HepG2 (cell line): Measurements from ENCODE around the gene EZH1. TPM values are rescaled to one million over a fixed set of nuclear protein-coding genes. Genes with fewer than 3 reads are reported as not detected.
A peak's percentile ranks its signal among the peaks of the same experiment; 100 is the strongest.

Experiments
- AGO2 ChIP-seq: fragments of 200-400 bp; formaldehyde crosslinking; optimal IDR thresholded peaks from 2 replicates; pipeline ENCODE3; 2017; ENCODE audit warnings: mild to moderate bottlenecking, low read depth, low read length, moderate library complexity
- BCLAF1 ChIP-seq: fragments of 450-650 bp; IDR thresholded peaks from 2 replicates; pipeline ENCODE4 v1.6.1; 2017; ENCODE audit warnings: mild to moderate bottlenecking
- EEA1 ChIP-seq: sonication (generic); formaldehyde crosslinking; IDR thresholded peaks from 2 replicates; pipeline ENCODE4 v1.5.1; 2020; ENCODE audit warnings: mild to moderate bottlenecking, missing genetic modification reagents, borderline replicate concordance
- ZNF230 ChIP-seq: sonication (generic); formaldehyde crosslinking; IDR thresholded peaks from 2 replicates; pipeline ENCODE4 v1.4.0; 2020; ENCODE audit warnings: mild to moderate bottlenecking, missing genetic modification reagents
- ZNF256 ChIP-seq: sonication (generic); formaldehyde crosslinking; conservative IDR thresholded peaks from 2 replicates; pipeline ENCODE4 v1.4.0; 2020; ENCODE audit warnings: missing genetic modification reagents
- ZNF280D ChIP-seq: sonication (generic); formaldehyde crosslinking; IDR thresholded peaks from 2 replicates; pipeline ENCODE4 v1.5.1; 2020; ENCODE audit warnings: mild to moderate bottlenecking, missing genetic modification reagents
- ZNF3 ChIP-seq: IDR thresholded peaks from 2 replicates; pipeline ENCODE4 v1.7.0; 2017; ENCODE audit warnings: inconsistent platforms
- ZNF788 ChIP-seq: sonication (generic); formaldehyde crosslinking; IDR thresholded peaks from 2 replicates; pipeline ENCODE4 v1.5.0; 2020; ENCODE audit warnings: mild to moderate bottlenecking, missing genetic modification reagents, borderline replicate concordance
- ZSCAN9 ChIP-seq: IDR thresholded peaks from 2 replicates; pipeline ENCODE4 v1.6.1; 2016; ENCODE audit warnings: borderline replicate concordance
- polyA plus RNA-seq, 8 experiments: library from polyadenylated mRNA; depleted of rRNA in 3 of 8; stranded (reverse) in 7 of 8; unstranded in 1 of 8; fragments of >200 nt; fragmentation: Illumina TruSeq in 4 of 8; extraction: Trizol in 4 of 8; gene quantifications; 2 replicates each; pipeline versions ENCODE4 v1.2.1 to v1.2.3, GENCODE V29; 2011 to 2016; ENCODE audit warnings: low read depth in 4 of 8, missing spikeins in 1 of 8, mixed read lengths in 1 of 8; ENCODE audit not compliant: insufficient read depth in 1 of 8
- total RNA-seq, 5 experiments: library from RNA; depleted of rRNA; stranded (reverse); fragments of >200 nt; fragmentation: Illumina TruSeq; extraction: Trizol; gene quantifications; 2 replicates each; pipeline ENCODE4 v1.2.3, GENCODE V29; 2016; ENCODE audit warnings: low read depth in 1 of 5
- TF ChIP-seq, protein P1 (sequence below): sonication (generic); formaldehyde crosslinking; conservative IDR thresholded peaks from 2 replicates; pipeline ENCODE4 v1.8.0; 2022; ENCODE audit warnings: low read depth, missing genetic modification reagents
- TF ChIP-seq, protein P2 (sequence below): sonication (generic); formaldehyde crosslinking; IDR thresholded peaks from 2 replicates; pipeline ENCODE4 v1.5.0; 2020; ENCODE audit warnings: missing genetic modification reagents, mild to moderate bottlenecking, borderline replicate concordance
- TF ChIP-seq, protein P3 (sequence below): sonication (generic); formaldehyde crosslinking; IDR thresholded peaks from 2 replicates; pipeline ENCODE4 v1.4.0; 2020; ENCODE audit warnings: mild to moderate bottlenecking, missing genetic modification reagents
- TF ChIP-seq, protein P4 (sequence below): sonication (generic); formaldehyde crosslinking; IDR thresholded peaks from 2 replicates; pipeline ENCODE4 v1.5.0; 2020; ENCODE audit warnings: mild to moderate bottlenecking, missing genetic modification reagents, borderline replicate concordance

The EZH1 gene
- total and polyA plus RNA-seq, 2 of the 13 experiments (the other 11 are each of a cell fraction or from before 2014, with no cell fraction given), result 11.6 to 24.0 TPM

DNA sequence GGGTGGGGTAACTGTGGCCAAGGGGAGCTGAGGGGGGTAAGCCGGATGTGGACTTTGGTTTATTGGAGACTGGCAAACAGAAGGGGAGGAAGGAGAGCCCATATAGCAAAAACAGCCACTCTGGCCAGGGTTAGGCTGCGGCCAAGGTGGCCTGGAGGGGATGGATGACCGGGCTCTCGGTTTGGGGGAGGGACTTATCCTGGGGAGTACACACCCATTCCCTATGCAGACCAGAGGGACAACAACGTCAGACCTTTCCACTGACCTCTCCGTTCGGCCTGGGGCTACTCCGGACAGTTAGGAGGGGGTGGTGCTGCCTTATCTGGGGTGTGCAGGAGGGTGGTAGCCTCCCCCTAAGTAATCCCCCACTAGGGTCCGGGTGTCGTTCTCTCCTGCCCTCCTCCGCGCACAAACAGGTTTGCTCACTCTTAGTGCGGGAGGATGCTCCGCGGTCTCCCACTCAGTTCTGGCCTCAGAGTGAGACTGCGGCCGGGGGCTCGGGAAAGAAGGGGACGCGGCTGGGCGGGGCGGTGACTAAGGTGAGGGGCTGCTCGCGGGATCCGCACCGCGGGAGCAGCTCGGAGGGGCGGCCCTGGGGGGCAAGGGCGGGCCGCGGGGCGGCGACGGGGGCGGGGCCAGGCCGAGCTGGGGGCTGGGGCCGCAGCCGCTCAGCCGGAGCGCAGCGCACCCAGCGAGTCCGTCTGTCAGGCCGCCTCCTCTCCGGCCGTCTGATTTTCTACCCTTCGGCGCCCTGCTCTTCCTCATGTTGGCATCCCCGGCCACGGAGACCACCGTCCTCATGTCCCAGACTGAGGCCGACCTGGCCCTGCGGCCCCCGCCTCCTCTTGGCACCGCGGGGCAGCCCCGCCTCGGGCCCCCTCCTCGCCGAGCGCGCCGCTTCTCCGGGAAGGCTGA is 35.4 kb upstream of the EZH1 start, which contains the start of gene WNK4 (continued):
- TF ChIP-seq BCLAF1 (no peak), EEA1 (CRISPR knock-in tag) (peak; percentile 7; the same call in 1 of the 2 replicates), ZNF256 (0 out of 2 replicates have a peak, but pooled peaks have one; percentile 25), ZNF3 (CRISPR knock-in tag) (no peak), ZNF788 (CRISPR knock-in tag) (peak; percentile 94; the same call in 1 of the 2 replicates), AGO2 (peak; percentile 98), ZNF230 (peak; percentile 27; the same call in 1 of the 2 replicates), ZNF280D (CRISPR knock-in tag) (peak; percentile 51; the same call in 1 of the 2 replicates), ZSCAN9 (CRISPR knock-in tag) (peak; percentile 97)
- TF ChIP-seq, protein P1, sequence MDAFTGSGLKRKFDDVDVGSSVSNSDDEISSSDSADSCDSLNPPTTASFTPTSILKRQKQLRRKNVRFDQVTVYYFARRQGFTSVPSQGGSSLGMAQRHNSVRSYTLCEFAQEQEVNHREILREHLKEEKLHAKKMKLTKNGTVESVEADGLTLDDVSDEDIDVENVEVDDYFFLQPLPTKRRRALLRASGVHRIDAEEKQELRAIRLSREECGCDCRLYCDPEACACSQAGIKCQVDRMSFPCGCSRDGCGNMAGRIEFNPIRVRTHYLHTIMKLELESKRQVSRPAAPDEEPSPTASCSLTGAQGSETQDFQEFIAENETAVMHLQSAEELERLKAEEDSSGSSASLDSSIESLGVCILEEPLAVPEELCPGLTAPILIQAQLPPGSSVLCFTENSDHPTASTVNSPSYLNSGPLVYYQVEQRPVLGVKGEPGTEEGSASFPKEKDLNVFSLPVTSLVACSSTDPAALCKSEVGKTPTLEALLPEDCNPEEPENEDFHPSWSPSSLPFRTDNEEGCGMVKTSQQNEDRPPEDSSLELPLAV (CRISPR knock-in tag), result peak; percentile 87; the same call in 1 of the 2 replicates
- TF ChIP-seq, protein P2, sequence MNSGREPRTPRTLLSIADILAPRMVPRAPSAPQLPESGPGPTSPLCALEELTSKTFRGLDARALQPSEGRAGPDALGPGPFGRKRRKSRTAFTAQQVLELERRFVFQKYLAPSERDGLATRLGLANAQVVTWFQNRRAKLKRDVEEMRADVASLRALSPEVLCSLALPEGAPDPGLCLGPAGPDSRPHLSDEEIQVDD (CRISPR knock-in tag), result 0 out of 2 replicates have a peak, but pooled peaks have one; percentile 61
- TF ChIP-seq, protein P3, sequence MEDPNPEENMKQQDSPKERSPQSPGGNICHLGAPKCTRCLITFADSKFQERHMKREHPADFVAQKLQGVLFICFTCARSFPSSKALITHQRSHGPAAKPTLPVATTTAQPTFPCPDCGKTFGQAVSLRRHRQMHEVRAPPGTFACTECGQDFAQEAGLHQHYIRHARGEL (CRISPR knock-in tag), result no peak
- TF ChIP-seq, protein P4, sequence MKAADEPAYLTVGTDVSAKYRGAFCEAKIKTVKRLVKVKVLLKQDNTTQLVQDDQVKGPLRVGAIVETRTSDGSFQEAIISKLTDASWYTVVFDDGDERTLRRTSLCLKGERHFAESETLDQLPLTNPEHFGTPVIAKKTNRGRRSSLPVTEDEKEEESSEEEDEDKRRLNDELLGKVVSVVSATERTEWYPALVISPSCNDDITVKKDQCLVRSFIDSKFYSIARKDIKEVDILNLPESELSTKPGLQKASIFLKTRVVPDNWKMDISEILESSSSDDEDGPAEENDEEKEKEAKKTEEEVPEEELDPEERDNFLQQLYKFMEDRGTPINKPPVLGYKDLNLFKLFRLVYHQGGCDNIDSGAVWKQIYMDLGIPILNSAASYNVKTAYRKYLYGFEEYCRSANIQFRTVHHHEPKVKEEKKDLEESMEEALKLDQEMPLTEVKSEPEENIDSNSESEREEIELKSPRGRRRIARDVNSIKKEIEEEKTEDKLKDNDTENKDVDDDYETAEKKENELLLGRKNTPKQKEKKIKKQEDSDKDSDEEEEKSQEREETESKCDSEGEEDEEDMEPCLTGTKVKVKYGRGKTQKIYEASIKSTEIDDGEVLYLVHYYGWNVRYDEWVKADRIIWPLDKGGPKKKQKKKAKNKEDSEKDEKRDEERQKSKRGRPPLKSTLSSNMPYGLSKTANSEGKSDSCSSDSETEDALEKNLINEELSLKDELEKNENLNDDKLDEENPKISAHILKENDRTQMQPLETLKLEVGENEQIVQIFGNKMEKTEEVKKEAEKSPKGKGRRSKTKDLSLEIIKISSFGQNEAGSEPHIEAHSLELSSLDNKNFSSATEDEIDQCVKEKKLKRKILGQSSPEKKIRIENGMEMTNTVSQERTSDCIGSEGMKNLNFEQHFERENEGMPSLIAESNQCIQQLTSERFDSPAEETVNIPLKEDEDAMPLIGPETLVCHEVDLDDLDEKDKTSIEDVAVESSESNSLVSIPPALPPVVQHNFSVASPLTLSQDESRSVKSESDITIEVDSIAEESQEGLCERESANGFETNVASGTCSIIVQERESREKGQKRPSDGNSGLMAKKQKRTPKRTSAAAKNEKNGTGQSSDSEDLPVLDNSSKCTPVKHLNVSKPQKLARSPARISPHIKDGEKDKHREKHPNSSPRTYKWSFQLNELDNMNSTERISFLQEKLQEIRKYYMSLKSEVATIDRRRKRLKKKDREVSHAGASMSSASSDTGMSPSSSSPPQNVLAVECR (CRISPR knock-in tag), result peak; percentile 65
